Activated naive CD4-positive, alpha-beta T cell (primary cell): ENCODE data around the gene ARID1A.
A peak's percentile ranks its signal among the peaks of the same experiment; 100 is the strongest.

Experiments used
- DNase-seq, 4 experiments: peaks; one replicate each; lab custom pipeline; 2025; lab: John Stamatoyannopoulos, UW

The ARID1A gene

GRCh38 chr1:26728645-26729044 lies 32.8 kb downstream of the ARID1A start:
- DNase-seq = no peak

- DNase-seq = no peak
These were observed 33.8 kb downstream of the ARID1A start for GRCh38 chr1:26729633-26730032.

- DNase-seq = no peak
These were observed 34.9 kb downstream of the ARID1A start for GRCh38 chr1:26730695-26731094.

GRCh38 chr1:26731233-26731902 lies 35.6 kb downstream of the ARID1A start:
- no peak for DNase-seq

GRCh38 chr1:26733392-26733791 lies 37.6 kb downstream of the ARID1A start:
- DNase-seq = no peak

- no peak for DNase-seq
These were observed 38.2 kb downstream of the ARID1A start for GRCh38 chr1:26733982-26734381.

- DNase-seq = no peak
These were observed 38.8 kb downstream of the ARID1A start for GRCh38 chr1:26734501-26735058.

GRCh38 chr1:26739329-26739914 lies 43.6 kb downstream of the ARID1A start:
- no peak for DNase-seq

- no peak for DNase-seq
These were observed 44.3 kb downstream of the ARID1A start for GRCh38 chr1:26740023-26740634.

GRCh38 chr1:26740952-26741351 lies 45.1 kb downstream of the ARID1A start:
- no peak for DNase-seq

GRCh38 chr1:26743426-26744059 lies 47.7 kb downstream of the ARID1A start:
- DNase-seq = no peak

- DNase-seq = peak; percentile 19 to 56 (median 42)
These were observed 48.5 kb downstream of the ARID1A start for GRCh38 chr1:26744075-26744959.

GRCh38 chr1:26745191-26745590 lies 49.4 kb downstream of the ARID1A start:
- DNase-seq = no peak

- no peak for DNase-seq
These were observed 51.2 kb downstream of the ARID1A start for GRCh38 chr1:26747048-26747447.

- no peak for DNase-seq
These were observed 52.5 kb downstream of the ARID1A start for GRCh38 chr1:26748351-26748750.

- DNase-seq = no peak
These were observed 53.6 kb downstream of the ARID1A start for GRCh38 chr1:26749458-26749857.

GRCh38 chr1:26750428-26750827 lies 54.6 kb downstream of the ARID1A start:
- DNase-seq = no peak

- DNase-seq = no peak
These were observed 56.7 kb downstream of the ARID1A start for GRCh38 chr1:26752519-26752918.

- no peak for DNase-seq
These were observed 58.5 kb downstream of the ARID1A start for GRCh38 chr1:26754086-26754874.

- DNase-seq = no peak
These were observed 62.5 kb downstream of the ARID1A start for GRCh38 chr1:26758358-26758757.

GRCh38 chr1:26759531-26759930 lies 63.7 kb downstream of the ARID1A start:
- DNase-seq = no peak
